Calu3 (cell line): ENCODE measurements around the gene TMEM132D. TPM values are rescaled to one million over a fixed set of nuclear protein-coding genes. Genes with fewer than 3 reads are reported as not detected.

Experiments used
- BruUV-seq: library from RNA; stranded (reverse); fragments of 400-500 nt; replicated peaks from 2 replicates; lab custom pipeline; 2021; lab: Mats Ljungman, UMichigan
- CTCF ChIA-PET: fragments of 300-600 bp; sonication (Branson Sonifier 250); formaldehyde crosslinking; loops from one replicate; lab custom pipeline; 2022; ENCODE audit warnings: antibody characterized with exemption; lab: Charles Lee
- DNase-seq: peaks from one replicate; pipeline ENCODE4 v3.0.0; 2022
- H3K27ac Mint-ChIP-seq: one replicate; pipeline ENCODE4 v1.8.0; 2022; ENCODE audit warnings: mixed read lengths; ENCODE audit not compliant: unreplicated experiment
- H3K27me3 Mint-ChIP-seq: one replicate; pipeline ENCODE4 v1.8.0; 2022; ENCODE audit warnings: mixed read lengths; ENCODE audit not compliant: unreplicated experiment
- H3K36me3 Mint-ChIP-seq: one replicate; pipeline ENCODE4 v1.8.0; 2022; ENCODE audit warnings: mild to moderate bottlenecking, moderate library complexity, mixed read lengths; ENCODE audit not compliant: insufficient read depth, unreplicated experiment
- H3K4me1 Mint-ChIP-seq: one replicate; pipeline ENCODE4 v1.8.0; 2022; ENCODE audit warnings: mild to moderate bottlenecking, low read depth, mixed read lengths; ENCODE audit not compliant: unreplicated experiment
- H3K4me3 Mint-ChIP-seq: one replicate; pipeline ENCODE4 v1.8.0; 2022; ENCODE audit warnings: mild to moderate bottlenecking, low read depth, moderate library complexity, mixed read lengths; ENCODE audit not compliant: unreplicated experiment
- H3K9me3 Mint-ChIP-seq: one replicate; pipeline ENCODE4 v1.8.0; 2022; ENCODE audit warnings: low read depth, mixed read lengths; ENCODE audit not compliant: unreplicated experiment
- CTCF ChIP-seq: fragments of 200-600 bp; IDR thresholded peaks from one replicate; pipeline ENCODE4 v1.8.0; 2022; ENCODE audit warnings: antibody characterized with exemption; ENCODE audit not compliant: unreplicated experiment
- intact Hi-C: fragments of 100-400 bp; cut with micrococcal nuclease; formaldehyde crosslinking; loops from one replicate; pipeline ENCODE4 v1.10.0; 2022; ENCODE audit not compliant: unreplicated experiment
- total RNA-seq: library from RNA; stranded (reverse); gene quantifications from 2 replicates; pipeline ENCODE4 v1.2.3, GENCODE V29; 2022

TMEM132D gene
- total RNA-seq, 1 experiment from 2014 or later, result not detected

GRCh38 chr12:129028844-129029243, 875.0 kb downstream of the TMEM132D start:
- Mint-ChIP-seq H3K9me3 (peaks cover 4% of the 10 kb centered on the region), H3K4me3 (no peak overlapping the region), H3K4me1 (no peaks in the 10 kb centered on the region), H3K27ac (no peak overlapping the region), H3K36me3 (no peaks in the 10 kb centered on the region), H3K27me3 (no peaks in the 10 kb centered on the region)
- CTCF ChIA-PET, result no interaction called here
- intact Hi-C loops, result no loop called here
- DNase-seq, result no peak
- BruUV-seq, result no TSS peak
- TF ChIP-seq CTCF, result no peak

DNA sequence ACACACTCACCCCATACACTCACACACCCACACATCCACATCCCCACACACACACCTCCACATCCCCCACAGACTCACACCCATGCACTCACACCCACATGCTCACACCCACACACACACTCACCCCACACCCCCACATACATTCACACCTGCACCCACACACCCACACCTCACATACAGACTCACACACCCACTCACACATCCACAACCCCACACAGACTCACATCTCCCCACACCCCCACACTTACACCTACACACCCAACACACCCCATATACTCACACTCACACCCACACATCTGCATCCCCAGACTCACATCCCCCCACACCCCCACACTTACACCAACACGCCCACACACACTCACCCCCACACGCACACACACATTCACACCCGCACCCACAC, 878.8 kb downstream of the TMEM132D start:
- H3K36me3 Mint-ChIP-seq, result no peaks in the 10 kb centered on the region
- H3K4me3 Mint-ChIP-seq, result no peak overlapping the region
- no peak for DNase-seq
- H3K27me3 Mint-ChIP-seq, result no peaks in the 10 kb centered on the region
- peaks cover 2% of the 10 kb centered on the region for H3K9me3 Mint-ChIP-seq
- H3K27ac Mint-ChIP-seq, result no peak overlapping the region
- TF ChIP-seq CTCF, result no peak
- no peaks in the 10 kb centered on the region for H3K4me1 Mint-ChIP-seq
- intact Hi-C loops, result no loop called here
- BruUV-seq, result no TSS peak
- CTCF ChIA-PET, result no interaction called here
